GM12878 (cell line): ENCODE data around the gene SPATA25. TPM values are rescaled to one million over a fixed set of nuclear protein-coding genes. Genes with fewer than 3 reads are reported as not detected.
A peak's percentile ranks its signal among the peaks of the same experiment; 100 is the strongest.

Experiments
- ATAC-seq: fragments of 200-7000 bp; cut with Tn5 transposase; 3 replicates; pipeline ENCODE4 v1.9.1; 2020; ENCODE audit warnings: mild to moderate bottlenecking, moderate library complexity
- BruUV-seq: library from RNA; stranded (reverse); fragments of 400-500 nt; replicated peaks from 2 replicates; lab custom pipeline; 2021; lab: Mats Ljungman, UMichigan
- CTCF ChIA-PET: fragments of 300-600 bp; sonication (Branson Sonifier 250); formaldehyde crosslinking; extraction: SDS; loops from one replicate; lab custom pipeline; 2021; ENCODE audit warnings: inconsistent platforms; lab: Yijun Ruan, JAX
- POLR2A ChIA-PET: fragments of 350-600 bp; formaldehyde crosslinking; extraction: SDS; loops from one replicate; lab custom pipeline; 2021; ENCODE audit warnings: inconsistent platforms; lab: Charles Lee
- RAD21 ChIA-PET: fragments of 300-600 bp; sonication (Branson Sonifier 250); formaldehyde crosslinking; loops from one replicate; lab custom pipeline; 2023; ENCODE audit warnings: antibody characterized with exemption; ENCODE audit not compliant: unreplicated experiment; lab: Charles Lee
- SMC1A ChIA-PET: fragments of 300-600 bp; sonication (Branson Sonifier 250); formaldehyde crosslinking; loops from one replicate; lab custom pipeline; 2023; ENCODE audit not compliant: unreplicated experiment, uncharacterized antibody; lab: Charles Lee
- DNase-seq: peaks from one replicate; pipeline ENCODE4 v3.0.0-alpha.2; 2011; ENCODE audit warnings: low read depth, low spot score
- FAIRE-seq: peaks from 3 replicates; lab custom pipeline; 2011; peaks lifted over from hg19 to GRCh38; lab: Jason Lieb, UNC
- H2AFZ ChIP-seq: 2 replicates; pipeline ENCODE4 v1.6.0; 2011; ENCODE audit warnings: low read depth, low read length, control low read depth; ENCODE audit not compliant: control insufficient read depth
- H3K27ac ChIP-seq: 2 replicates; pipeline ENCODE4 v1.5.1; 2011; ENCODE audit warnings: control low read depth; ENCODE audit not compliant: control insufficient read depth, insufficient read depth
- H3K27me3 ChIP-seq, 2 experiments: replicated peaks in 1 of 2; 2 replicates each; pipeline versions ENCODE4 v1.6.0 to v1.6.1; 2011; ENCODE audit warnings: low read length in 1 of 2; ENCODE audit not compliant: control insufficient read depth in 2 of 2, insufficient read depth in 2 of 2
- H3K36me3 ChIP-seq, 2 experiments: 2 replicates each; pipeline ENCODE4 v1.5.1; 2011; ENCODE audit warnings: low read length in 1 of 2; ENCODE audit not compliant: control insufficient read depth in 2 of 2, insufficient read depth in 2 of 2
- H3K4me1 ChIP-seq: 2 replicates; pipeline ENCODE4 v1.6.1; 2011; ENCODE audit warnings: mild to moderate bottlenecking, low read length, moderate library complexity, mixed read lengths; ENCODE audit not compliant: control insufficient read depth, insufficient read depth
- H3K4me2 ChIP-seq: 2 replicates; pipeline ENCODE4 v1.6.0; 2011; ENCODE audit warnings: control low read depth; ENCODE audit not compliant: control insufficient read depth, insufficient read depth
- H3K4me3 ChIP-seq: fragments of 200-600 bp; sonication (generic); 2 replicates; pipeline ENCODE4 v1.5.1; 2016
- H3K79me2 ChIP-seq: 2 replicates; pipeline ENCODE4 v1.6.0; 2011; ENCODE audit warnings: low read length; ENCODE audit not compliant: control insufficient read depth, insufficient read depth
- H3K9ac ChIP-seq: 2 replicates; pipeline ENCODE4 v1.8.0; 2011; ENCODE audit warnings: low read length, control low read depth, mixed read lengths; ENCODE audit not compliant: control insufficient read depth, insufficient read depth
- H3K9me3 ChIP-seq: replicated peaks from 3 replicates; pipeline ENCODE4 v1.5.1; 2011; ENCODE audit warnings: mild to moderate bottlenecking, low read length; ENCODE audit not compliant: control insufficient read depth, insufficient read depth
- H4K20me1 ChIP-seq: 2 replicates; pipeline ENCODE4 v1.6.0; 2011; ENCODE audit not compliant: control insufficient read depth, insufficient read depth
- BCL11A ChIP-seq: IDR thresholded peaks from 2 replicates; pipeline ENCODE4 v1.6.1; 2011; ENCODE audit warnings: low read depth, low read length
- CBFB ChIP-seq: IDR thresholded peaks from 2 replicates; pipeline ENCODE4 v1.6.1; 2016; ENCODE audit warnings: antibody characterized with exemption, low read depth
- GATAD2B ChIP-seq: fragments of 450-650 bp; conservative IDR thresholded peaks from 2 replicates; pipeline ENCODE4 v1.6.1; 2017; ENCODE audit warnings: low read depth, mild to moderate bottlenecking, moderate library complexity
- MTA2 ChIP-seq: fragments of 450-650 bp; IDR thresholded peaks from 2 replicates; pipeline ENCODE4 v1.6.1; 2016; ENCODE audit warnings: low read depth, mild to moderate bottlenecking, moderate library complexity
- NR2F1 ChIP-seq: fragments of 450-650 bp; conservative IDR thresholded peaks from 2 replicates; pipeline ENCODE4 v1.6.1; 2017; ENCODE audit warnings: mild to moderate bottlenecking
- PAX8 ChIP-seq: fragments of 450-650 bp; IDR thresholded peaks from 2 replicates; pipeline ENCODE4 v1.6.1; 2017; ENCODE audit warnings: mild to moderate bottlenecking, moderate library complexity
- RELA ChIP-seq: fragments of 450-650 bp; IDR thresholded peaks from 2 replicates; pipeline ENCODE4 v1.8.0; 2014; ENCODE audit warnings: borderline replicate concordance; ENCODE audit not compliant: partially characterized antibody
- SREBF1 ChIP-seq: IDR thresholded peaks from 2 replicates; pipeline ENCODE4 v1.6.1; 2012; ENCODE audit warnings: mild to moderate bottlenecking, low read length
- TCF3 ChIP-seq: IDR thresholded peaks from 2 replicates; pipeline ENCODE4 v1.6.1; 2012; ENCODE audit warnings: low read depth, mild to moderate bottlenecking, low read length, borderline replicate concordance; ENCODE audit not compliant: insufficient read depth
- YBX1 ChIP-seq: fragments of 450-650 bp; IDR thresholded peaks from 2 replicates; pipeline ENCODE4 v1.6.1; 2016; ENCODE audit warnings: antibody characterized with exemption
- ZNF207 ChIP-seq: fragments of 450-650 bp; IDR thresholded peaks from 2 replicates; pipeline ENCODE4 v1.6.1; 2014; ENCODE audit warnings: antibody characterized with exemption, mild to moderate bottlenecking, borderline replicate concordance
- ZNF274 ChIP-seq: IDR thresholded peaks from one replicate; pipeline ENCODE4 v1.8.0; 2011; ENCODE audit not compliant: insufficient read length, insufficient read depth
- WGBS: methylation state at CpG from one replicate; pipeline ENCODE4 v1.1.6; 2016; ENCODE audit warnings: low lambda C conversion rate; ENCODE audit not compliant: insufficient replicate concordance, insufficient coverage; ENCODE audit errors: missing lambda C conversion rate; 5-methylcytosine and 5-hydroxymethylcytosine counted together
- in situ Hi-C: fragments of 300-500 bp; cut with MboI; formaldehyde crosslinking; loops from 9 replicates; pipeline ENCODE4 v1.14.3; 2018; ENCODE audit warnings: mixed read lengths
- intact Hi-C: fragments of 100-400 bp; cut with micrococcal nuclease; formaldehyde crosslinking; loops from one replicate; pipeline ENCODE4 v1.14.2; 2022; ENCODE audit not compliant: unreplicated experiment
- polyA plus RNA-seq, 11 experiments: library from polyadenylated mRNA; depleted of rRNA in 4 of 11; unstranded in 6 of 11; stranded (reverse) in 5 of 11; fragments of >200 nt; fragmentation: Nextera tagmentation in 4 of 11; fragmentation: Illumina TruSeq in 1 of 11; extraction: Ambion mirVana in 4 of 11; extraction: Trizol in 1 of 11; gene quantifications; 1 replicate in 1 of 11; 2 replicates in 10 of 11; pipeline versions ENCODE4 v1.2.1 to v1.2.3, GENCODE V29; 2011 to 2016; ENCODE audit warnings: inconsistent platforms in 2 of 11, missing spikeins in 2 of 11, low read depth in 1 of 11
- total RNA-seq, 4 experiments: library from RNA; depleted of rRNA in 3 of 4; stranded (reverse); fragments of >200 nt in 3 of 4; fragmentation: Illumina TruSeq in 1 of 4; extraction: Trizol in 1 of 4; gene quantifications; 2 replicates each; pipeline versions ENCODE4 v1.2.1 to v1.2.3, GENCODE V29; 2013 to 2021
- TF ChIP-seq, protein P1 (sequence below): fragments of 450-650 bp; formaldehyde crosslinking; IDR thresholded peaks from 2 replicates; pipeline ENCODE4 v1.4.0; 2020; ENCODE audit warnings: mild to moderate bottlenecking, moderate library complexity

SPATA25 gene
- total and polyA plus RNA-seq, 10 of the 15 experiments (the other 5 are each of a cell fraction or from before 2014, with no cell fraction given), result 0.28 to 2.9 (median 1.3) TPM; not detected in 3

DNA sequence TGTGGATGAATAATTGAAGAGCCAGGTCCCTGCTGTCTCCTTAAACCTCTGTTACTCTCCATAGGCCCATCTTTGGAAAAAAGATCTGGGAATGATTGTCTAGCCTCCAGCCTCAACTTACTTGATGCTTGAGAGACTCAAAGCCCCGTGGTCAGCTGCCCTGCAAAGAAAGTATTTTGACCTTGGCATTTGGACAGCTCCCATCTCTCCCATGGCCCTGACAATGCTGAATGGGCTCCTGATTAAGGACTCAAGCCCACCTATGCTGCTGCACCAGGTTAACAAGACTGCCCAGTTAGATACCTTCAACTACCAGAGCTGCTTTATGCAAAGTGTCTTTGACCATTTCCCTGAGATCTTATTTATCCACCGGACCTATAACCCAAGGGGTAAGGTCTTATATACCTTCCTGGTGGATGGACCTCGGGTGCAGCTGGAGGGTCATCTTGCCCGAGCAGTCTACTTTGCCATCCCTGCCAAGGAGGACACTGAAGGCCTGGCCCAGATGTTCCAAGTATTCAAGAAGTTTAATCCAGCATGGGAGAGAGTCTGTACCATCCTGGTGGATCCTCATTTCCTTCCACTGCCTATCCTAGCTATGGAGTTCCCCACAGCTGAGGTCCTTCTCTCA lies 4.8 kb downstream of the SPATA25 start:
- no peak overlapping the region for H2AFZ ChIP-seq
- ChIA-PET POLR2A (interaction anchor here (1.1 to 2.3 kb wide), 6 partner anchors 8 to 90 kb away, joined by 3 to 16 read pairs (median 3); partner anchors contain the start of genes ACOT8, CTSA, NEURL2 and ZSWIM3), CTCF (interaction anchor here (1.0 to 3.2 kb wide), 5 partner anchors 8 to 104 kb away, joined by 3 to 38 read pairs (median 17); partner anchors contain the start of genes CTSA and NEURL2), SMC1A (interaction anchor here (0.7 to 2.3 kb wide), 6 partner anchors 8 to 88 kb away, joined by 3 to 10 read pairs (median 4); partner anchors contain the start of genes CTSA and NEURL2), RAD21 (interaction anchor here (1.3 to 2.3 kb wide), 4 partner anchors 8 to 84 kb away, joined by 3 to 25 read pairs (median 10); partner anchors contain the start of genes CTSA, NEURL2 and PCIF1)
- 0 out of 2 replicates have a peak overlapping the region, but pooled peaks have one; percentile 39 for H3K4me3 ChIP-seq
- no peak for DNase-seq
- H3K79me2 ChIP-seq, result peaks cover 15% of the 10 kb centered on the region
- 99% methylated on average over 4 of the region's 4 CpGs for WGBS
- in situ Hi-C loops (no loop called here), intact Hi-C loops (no loop called here)
- peaks cover 12% of the 10 kb centered on the region for H3K4me1 ChIP-seq
- no TSS peak for BruUV-seq
- TF ChIP-seq BCL11A (no peak), NR2F1 (no peak), TCF3 (no peak), CBFB (no peak), ZNF207 (no peak), ZNF274 (no peak), GATAD2B (no peak), PAX8 (no peak), SREBF1 (no peak), YBX1 (no peak), RELA (no peak), MTA2 (no peak)
- TF ChIP-seq, protein P1, sequence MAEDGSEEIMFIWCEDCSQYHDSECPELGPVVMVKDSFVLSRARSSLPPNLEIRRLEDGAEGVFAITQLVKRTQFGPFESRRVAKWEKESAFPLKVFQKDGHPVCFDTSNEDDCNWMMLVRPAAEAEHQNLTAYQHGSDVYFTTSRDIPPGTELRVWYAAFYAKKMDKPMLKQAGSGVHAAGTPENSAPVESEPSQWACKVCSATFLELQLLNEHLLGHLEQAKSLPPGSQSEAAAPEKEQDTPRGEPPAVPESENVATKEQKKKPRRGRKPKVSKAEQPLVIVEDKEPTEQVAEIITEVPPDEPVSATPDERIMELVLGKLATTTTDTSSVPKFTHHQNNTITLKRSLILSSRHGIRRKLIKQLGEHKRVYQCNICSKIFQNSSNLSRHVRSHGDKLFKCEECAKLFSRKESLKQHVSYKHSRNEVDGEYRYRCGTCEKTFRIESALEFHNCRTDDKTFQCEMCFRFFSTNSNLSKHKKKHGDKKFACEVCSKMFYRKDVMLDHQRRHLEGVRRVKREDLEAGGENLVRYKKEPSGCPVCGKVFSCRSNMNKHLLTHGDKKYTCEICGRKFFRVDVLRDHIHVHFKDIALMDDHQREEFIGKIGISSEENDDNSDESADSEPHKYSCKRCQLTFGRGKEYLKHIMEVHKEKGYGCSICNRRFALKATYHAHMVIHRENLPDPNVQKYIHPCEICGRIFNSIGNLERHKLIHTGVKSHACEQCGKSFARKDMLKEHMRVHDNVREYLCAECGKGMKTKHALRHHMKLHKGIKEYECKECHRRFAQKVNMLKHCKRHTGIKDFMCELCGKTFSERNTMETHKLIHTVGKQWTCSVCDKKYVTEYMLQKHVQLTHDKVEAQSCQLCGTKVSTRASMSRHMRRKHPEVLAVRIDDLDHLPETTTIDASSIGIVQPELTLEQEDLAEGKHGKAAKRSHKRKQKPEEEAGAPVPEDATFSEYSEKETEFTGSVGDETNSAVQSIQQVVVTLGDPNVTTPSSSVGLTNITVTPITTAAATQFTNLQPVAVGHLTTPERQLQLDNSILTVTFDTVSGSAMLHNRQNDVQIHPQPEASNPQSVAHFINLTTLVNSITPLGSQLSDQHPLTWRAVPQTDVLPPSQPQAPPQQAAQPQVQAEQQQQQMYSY, result no peak
- ATAC-seq, result no peak
- no peak overlapping the region for H3K9ac ChIP-seq
- H3K27me3 ChIP-seq, result no peaks in the 10 kb centered on the region
- H3K4me2 ChIP-seq, result peak overlapping the region; percentile 86; the same call in 1 of the 2 replicates
- FAIRE-seq, result no peak
- H3K9me3 ChIP-seq, result no peaks in the 10 kb centered on the region
- no peak overlapping the region for H3K27ac ChIP-seq
- no peaks in the 10 kb centered on the region for H4K20me1 ChIP-seq
- peaks cover 7 to 11% of the 10 kb centered on the region in 2 experiments; a peak in 2 of 4 replicates for H3K36me3 ChIP-seq
